Lung (tissue), 12 donors: ENCODE measurements around the gene SASH1. TPM values are rescaled to one million over a fixed set of nuclear protein-coding genes. Genes with fewer than 3 reads are reported as not detected.

Experiments
- ATAC-seq: fragments of 200-7000 bp; cut with Tn5 transposase; one replicate; pipeline ENCODE4 v1.9.1; 2020; ENCODE audit warnings: moderate number of reproducible peaks; ENCODE audit not compliant: insufficient read depth, low FRiP score
- DNase-seq, 3 donors: peaks; one replicate each; pipeline ENCODE4 v3.0.0-alpha.2; 2013 to 2017
- H3K27ac ChIP-seq, 2 donors: one replicate each; pipeline ENCODE4 v1.5.1; 2013; ENCODE audit warnings: mild to moderate bottlenecking in 2 of 2, moderate library complexity in 2 of 2, control low read depth in 1 of 2, inconsistent platforms in 1 of 2, low read depth in 1 of 2, low read length in 1 of 2
- H3K27me3 ChIP-seq, 3 donors: one replicate each; pipeline ENCODE4 v1.5.1; 2013; ENCODE audit warnings: low read length in 2 of 3; ENCODE audit not compliant: control insufficient read depth in 3 of 3, insufficient read depth in 3 of 3
- H3K36me3 ChIP-seq, 4 donors: one replicate each; pipeline ENCODE4 v1.5.1; 2013; ENCODE audit warnings: low read length in 4 of 4, mild to moderate bottlenecking in 1 of 4, moderate library complexity in 1 of 4; ENCODE audit not compliant: control insufficient read depth in 4 of 4, insufficient read depth in 4 of 4
- H3K4me1 ChIP-seq, 5 donors: one replicate each; pipeline ENCODE4 v1.5.1; 2013; ENCODE audit warnings: low read length in 5 of 5, mild to moderate bottlenecking in 2 of 5, moderate library complexity in 1 of 5; ENCODE audit not compliant: control insufficient read depth in 5 of 5, insufficient read depth in 5 of 5
- H3K4me3 ChIP-seq: one replicate; pipeline ENCODE4 v1.5.1; 2013; ENCODE audit warnings: mild to moderate bottlenecking, control low read depth, moderate library complexity
- H3K9ac ChIP-seq, 2 donors: one replicate each; pipeline ENCODE4 v1.5.1; 2013; ENCODE audit warnings: low read length in 2 of 2, control low read depth in 1 of 2; ENCODE audit not compliant: insufficient read depth in 1 of 2
- H3K9me3 ChIP-seq, 4 donors: one replicate each; pipeline ENCODE4 v1.5.1; 2013; ENCODE audit warnings: low read length in 3 of 4, mild to moderate bottlenecking in 1 of 4, moderate library complexity in 1 of 4; ENCODE audit not compliant: control insufficient read depth in 4 of 4, insufficient read depth in 3 of 4
- CTCF ChIP-seq: IDR thresholded peaks from 2 replicates; pipeline ENCODE4 v1.5.1; 2012; ENCODE audit warnings: mild to moderate bottlenecking; ENCODE audit errors: control extremely low read depth, extremely low read depth
- WGBS, 2 donors: extraction: QIAGEN DNeasy Blood & Tissue Kit; methylation state at CpG; one replicate each; pipeline ENCODE4 v1.1.7; 2013; 5-methylcytosine and 5-hydroxymethylcytosine counted together
- polyA plus RNA-seq, 2 donors: library from polyadenylated mRNA; stranded (reverse); fragments of 200-250 nt; gene quantifications; one replicate each; pipeline ENCODE4 v1.2.1, GENCODE V29; 2013
- total RNA-seq, 2 donors: library from RNA; depleted of rRNA in 1 of 2; stranded (reverse); fragments of >200 nt in 1 of 2; gene quantifications; one replicate each; pipeline ENCODE4 v1.2.1, GENCODE V29; 2014 to 2021
- donor health status: control.
- donor health status: control.
- donor health status: Bipolar disorder and iron deficiency.
- donor health status: healthy.
- donor health status: DM: yes; HTN: yes; CAD: no.

The SASH1 gene
- total and polyA plus RNA-seq, 4 donors: 18.8 to 114 (median 42.2) TPM

- H3K27ac ChIP-seq: no peak overlapping the region
- no peak for TF ChIP-seq CTCF
- DNase-seq (peak; percentile 59 to 80 (median 73)), ATAC-seq (no peak)
- peaks cover 7 to 25% (median 11%) of the 10 kb centered on the region in 5 donors for H3K4me1 ChIP-seq
- H3K9me3 ChIP-seq: no peaks in the 10 kb centered on the region
- H3K27me3 ChIP-seq: no peaks in the 10 kb centered on the region
- 77 to 85% methylated on average over 7 of the region's 7 CpGs for WGBS, 2 donors
- no peaks in the 10 kb centered on the region for H3K36me3 ChIP-seq
- H3K4me3 ChIP-seq: no peak overlapping the region
- no peak overlapping the region for H3K9ac ChIP-seq
Observed at GRCh38 chr6:148438632-148439031, 96.0 kb downstream of the SASH1 start.

DNA sequence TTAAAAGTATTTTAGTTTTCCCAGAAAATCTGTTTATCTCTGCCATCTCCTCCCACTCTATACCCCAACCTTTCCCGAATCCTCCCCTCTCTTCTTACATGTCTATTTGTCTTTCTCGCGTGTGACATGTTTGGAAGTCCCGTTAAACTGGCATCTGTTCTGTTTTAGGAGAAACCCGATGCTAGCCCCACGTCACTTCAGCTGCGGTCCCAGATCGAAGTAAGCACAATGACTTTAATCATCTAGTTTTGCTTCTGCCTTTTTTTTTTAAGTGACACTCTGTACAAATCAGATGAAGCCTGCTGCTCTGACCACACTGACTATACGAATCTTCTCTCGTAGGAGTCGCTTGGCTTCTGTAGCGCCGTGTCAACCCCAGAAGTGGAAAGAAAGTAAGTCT is 97.4 kb downstream of the SASH1 start:
- no peaks in the 10 kb centered on the region for H3K36me3 ChIP-seq
- H3K27ac ChIP-seq: peak overlapping the region in 1 of 2 donors; percentile 45
- no peaks in the 10 kb centered on the region for H3K27me3 ChIP-seq
- WGBS, 2 donors: 94 to 95% methylated on average over 13 of the region's 13 CpGs
- DNase-seq: no peak
- ATAC-seq: no peak
- H3K9ac ChIP-seq: no peak overlapping the region
- H3K9me3 ChIP-seq: no peaks in the 10 kb centered on the region
- no peak for TF ChIP-seq CTCF
- H3K4me1 ChIP-seq: peaks cover 7 to 25% (median 11%) of the 10 kb centered on the region in 5 donors
- H3K4me3 ChIP-seq: no peak overlapping the region

DNA sequence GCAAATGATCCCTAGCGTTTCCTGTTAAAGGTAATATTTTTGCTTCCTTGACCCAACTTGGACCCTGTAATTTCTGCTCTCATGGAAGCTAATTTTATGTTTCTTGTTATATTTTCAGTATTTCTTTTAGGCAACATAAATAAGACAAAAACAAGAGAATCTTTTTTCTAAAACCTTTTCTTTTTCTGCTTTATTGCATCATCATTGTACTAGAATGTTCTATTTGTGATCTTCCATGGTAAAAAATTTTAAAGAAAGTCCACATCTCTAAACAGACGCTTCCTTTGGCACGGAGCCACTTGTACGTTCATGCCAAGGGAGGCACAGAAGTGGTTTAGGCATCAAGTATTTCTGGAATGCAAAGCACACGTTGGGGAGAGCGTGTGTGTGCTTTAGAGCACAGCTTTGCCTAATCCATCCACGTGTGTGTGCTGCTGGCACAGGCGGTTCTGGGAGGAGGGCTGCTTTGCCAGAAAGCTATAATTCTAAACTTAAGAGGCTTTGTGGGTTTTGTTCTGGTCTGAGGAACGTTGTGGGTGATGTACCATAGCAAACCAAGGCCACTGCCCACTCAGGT is 98.3 kb downstream of the SASH1 start:
- H3K27me3 ChIP-seq: no peaks in the 10 kb centered on the region
- no peaks in the 10 kb centered on the region for H3K36me3 ChIP-seq
- no peaks in the 10 kb centered on the region for H3K9me3 ChIP-seq
- TF ChIP-seq CTCF: no peak
- peak overlapping the region; percentile 72 to 90 for H3K27ac ChIP-seq
- H3K4me1 ChIP-seq: peaks cover 7 to 25% (median 11%) of the 10 kb centered on the region in 5 donors
- H3K9ac ChIP-seq: no peak overlapping the region
- H3K4me3 ChIP-seq: no peak overlapping the region
- DNase-seq (peak; percentile 67 to 72 (median 71)), ATAC-seq (peak; percentile 73)
- WGBS, 2 donors: 23 to 42% methylated on average over 9 of the region's 9 CpGs

GRCh38 chr6:148441454-148441911 is 98.8 kb downstream of the SASH1 start:
- no peak overlapping the region for H3K9ac ChIP-seq
- ATAC-seq (peak; percentile 77), DNase-seq (peak in 2 of 3 donors; percentile 29 to 31)
- H3K27ac ChIP-seq: peak overlapping the region; percentile 72 to 90
- no peaks in the 10 kb centered on the region for H3K36me3 ChIP-seq
- H3K4me1 ChIP-seq: peaks cover 7 to 25% (median 11%) of the 10 kb centered on the region in 5 donors
- H3K9me3 ChIP-seq: no peaks in the 10 kb centered on the region
- no peak overlapping the region for H3K4me3 ChIP-seq
- no peaks in the 10 kb centered on the region for H3K27me3 ChIP-seq
- no peak for TF ChIP-seq CTCF
- WGBS, 2 donors: 10 to 15% methylated on average over 4 of the region's 4 CpGs
